HEK293 (cell line): ENCODE measurements around the gene HDHD5.

Experiments used
- CTCF ChIA-PET: fragments of 350-600 bp; formaldehyde crosslinking; extraction: SDS; loops from one replicate; lab custom pipeline; 2021; ENCODE audit warnings: antibody characterized with exemption; lab: Yijun Ruan, JAX
- POLR2A ChIA-PET: fragments of 300-600 bp; formaldehyde crosslinking; extraction: SDS; loops from one replicate; lab custom pipeline; 2020; ENCODE audit warnings: antibody characterized with exemption, inconsistent platforms; lab: Yijun Ruan, JAX
- H3K27ac ChIP-seq: fragments of 200-500 bp; sonication (Bioruptor generic); 2 replicates; pipeline ENCODE4 v1.5.1; 2014; ENCODE audit warnings: low read depth, low read length, control low read depth, inconsistent platforms; ENCODE audit errors: extremely low read depth
- H3K36me3 ChIP-seq, 2 experiments: fragments of 200-500 bp in 1 of 2; sonication (Bioruptor generic) in 1 of 2; 1 replicate in 1 of 2; 2 replicates in 1 of 2; pipeline ENCODE4 v1.5.1; 2014 to 2017; ENCODE audit warnings: inconsistent platforms in 2 of 2, low read length in 2 of 2; ENCODE audit not compliant: control insufficient read depth in 2 of 2, insufficient read depth in 1 of 2
- H3K4me1 ChIP-seq: fragments of 200-500 bp; sonication (Bioruptor generic); 2 replicates; pipeline ENCODE4 v1.5.1; 2014; ENCODE audit warnings: mild to moderate bottlenecking, low read length, inconsistent platforms; ENCODE audit not compliant: control insufficient read depth, insufficient read depth
- H3K4me3 ChIP-seq: 2 replicates; pipeline ENCODE4 v1.5.1; 2011; ENCODE audit warnings: low read depth, mild to moderate bottlenecking, control low read depth, low read length, moderate library complexity
- H3K9me3 ChIP-seq: fragments of 200-500 bp; sonication (Bioruptor generic); 2 replicates; pipeline ENCODE4 v1.5.1; 2014; ENCODE audit warnings: low read depth, low read length, inconsistent platforms; ENCODE audit not compliant: control insufficient read depth, insufficient read depth
- GFI1B ChIP-seq: fragments of 450-650 bp; formaldehyde crosslinking; IDR thresholded peaks from 2 replicates; pipeline ENCODE4 v1.5.1; 2016; ENCODE audit warnings: missing biosample characterization, missing genetic modification characterization
- INSM2 ChIP-seq: fragments of 450-650 bp; formaldehyde crosslinking; IDR thresholded peaks from 2 replicates; pipeline ENCODE4 v1.5.1; 2016; ENCODE audit warnings: missing biosample characterization, missing genetic modification characterization
- KLF10 ChIP-seq: fragments of 450-650 bp; IDR thresholded peaks from 2 replicates; pipeline ENCODE4 v1.5.1; 2018; ENCODE audit warnings: missing biosample characterization, mild to moderate bottlenecking, missing genetic modification characterization
- MYNN ChIP-seq: fragments of 450-650 bp; formaldehyde crosslinking; IDR thresholded peaks from 2 replicates; pipeline ENCODE4 v1.5.1; 2016; ENCODE audit warnings: missing biosample characterization, missing genetic modification characterization, borderline replicate concordance
- SCRT1 ChIP-seq: fragments of 450-650 bp; formaldehyde crosslinking; IDR thresholded peaks from 2 replicates; pipeline ENCODE4 v1.5.1; 2016; ENCODE audit warnings: missing biosample characterization, missing genetic modification characterization, borderline replicate concordance
- SP2 ChIP-seq: fragments of 450-650 bp; formaldehyde crosslinking; IDR thresholded peaks from 2 replicates; pipeline ENCODE4 v1.5.1; 2016; ENCODE audit warnings: missing biosample characterization, missing genetic modification characterization
- TCF7L2 ChIP-seq: IDR thresholded peaks from 2 replicates; pipeline ENCODE4 v1.6.1; 2011; ENCODE audit warnings: low read depth, mild to moderate bottlenecking, inconsistent platforms, low read length, moderate library complexity, borderline replicate concordance
- TSHZ1 ChIP-seq: fragments of 450-650 bp; formaldehyde crosslinking; IDR thresholded peaks from 2 replicates; pipeline ENCODE4 v1.5.1; 2016; ENCODE audit warnings: missing biosample characterization, missing genetic modification characterization, borderline replicate concordance
- ZBTB49 ChIP-seq: fragments of 450-650 bp; formaldehyde crosslinking; IDR thresholded peaks from 2 replicates; pipeline ENCODE4 v1.5.1; 2016; ENCODE audit warnings: missing biosample characterization, missing genetic modification characterization, low read depth
- ZBTB6 ChIP-seq: fragments of 450-650 bp; formaldehyde crosslinking; IDR thresholded peaks from 2 replicates; pipeline ENCODE4 v1.5.1; 2017; ENCODE audit warnings: missing biosample characterization, missing genetic modification characterization
- ZFP69B ChIP-seq: fragments of 450-650 bp; formaldehyde crosslinking; IDR thresholded peaks from 2 replicates; pipeline ENCODE4 v1.5.1; 2016; ENCODE audit warnings: missing biosample characterization, missing genetic modification characterization
- ZNF133 ChIP-seq: fragments of 450-650 bp; formaldehyde crosslinking; IDR thresholded peaks from 2 replicates; pipeline ENCODE4 v1.5.1; 2016; ENCODE audit warnings: missing biosample characterization, missing genetic modification characterization
- ZNF169 ChIP-seq: fragments of 450-650 bp; formaldehyde crosslinking; IDR thresholded peaks from 2 replicates; pipeline ENCODE4 v1.5.1; 2016; ENCODE audit warnings: missing biosample characterization, missing genetic modification characterization
- ZNF221 ChIP-seq: fragments of 450-650 bp; formaldehyde crosslinking; IDR thresholded peaks from 2 replicates; pipeline ENCODE4 v1.5.1; 2017; ENCODE audit warnings: missing biosample characterization, missing genetic modification characterization, borderline replicate concordance
- ZNF394 ChIP-seq: fragments of 450-650 bp; formaldehyde crosslinking; IDR thresholded peaks from 2 replicates; pipeline ENCODE4 v1.5.1; 2016; ENCODE audit warnings: missing biosample characterization, missing genetic modification characterization, mild to moderate bottlenecking, moderate library complexity, borderline replicate concordance
- ZNF404 ChIP-seq: fragments of 450-650 bp; formaldehyde crosslinking; IDR thresholded peaks from 2 replicates; pipeline ENCODE4 v1.5.1; 2017; ENCODE audit warnings: missing biosample characterization, missing genetic modification characterization
- ZNF426 ChIP-seq: fragments of 450-650 bp; formaldehyde crosslinking; IDR thresholded peaks from 2 replicates; pipeline ENCODE4 v1.5.1; 2017; ENCODE audit warnings: missing biosample characterization, missing genetic modification characterization, mild to moderate bottlenecking, inconsistent platforms, moderate library complexity
- ZNF510 ChIP-seq: fragments of 450-650 bp; formaldehyde crosslinking; IDR thresholded peaks from 2 replicates; pipeline ENCODE4 v1.5.1; 2018; ENCODE audit warnings: mild to moderate bottlenecking, missing genetic modification characterization, missing biosample characterization; ENCODE audit not compliant: insufficient replicate concordance
- ZNF529 ChIP-seq: fragments of 450-650 bp; formaldehyde crosslinking; IDR thresholded peaks from 2 replicates; pipeline ENCODE4 v1.5.1; 2017; ENCODE audit warnings: missing genetic modification characterization, missing biosample characterization; ENCODE audit not compliant: insufficient replicate concordance
- ZNF660 ChIP-seq: fragments of 450-650 bp; IDR thresholded peaks from 2 replicates; pipeline ENCODE4 v1.5.1; 2018; ENCODE audit warnings: missing biosample characterization, mild to moderate bottlenecking, missing genetic modification characterization
- ZNF776 ChIP-seq: fragments of 450-650 bp; formaldehyde crosslinking; IDR thresholded peaks from 2 replicates; pipeline ENCODE4 v1.5.0; 2017; ENCODE audit warnings: missing biosample characterization, missing genetic modification characterization, borderline replicate concordance
- ZNF785 ChIP-seq: fragments of 450-650 bp; formaldehyde crosslinking; IDR thresholded peaks from 2 replicates; pipeline ENCODE4 v1.5.1; 2016; ENCODE audit warnings: missing biosample characterization, missing genetic modification characterization
- ZSCAN16 ChIP-seq: fragments of 450-650 bp; formaldehyde crosslinking; IDR thresholded peaks from 2 replicates; pipeline ENCODE4 v1.5.1; 2016; ENCODE audit warnings: missing biosample characterization, missing genetic modification characterization
- ZSCAN5A ChIP-seq: fragments of 450-650 bp; formaldehyde crosslinking; IDR thresholded peaks from 2 replicates; pipeline ENCODE4 v1.5.1; 2016; ENCODE audit warnings: missing biosample characterization, missing genetic modification characterization

The HDHD5 gene

GRCh38 chr22:17158568-17159503, at the start of gene HDHD5:
HDHD5 (minus strand) TSS chr22:17159277; CDS start chr22:17159251, 26 bp downstream.
- CTCF ChIA-PET = interaction anchor here (0.7 to 8.9 kb wide), 3 partner anchors 13 to 186 kb away, joined by 6 to 87 read pairs (median 10); no protein-coding TSS in a partner anchor
- TF ChIP-seq ZSCAN5A (tag by site-specific recombination) (0 out of 2 replicates have a peak, but pooled peaks have one; percentile 28), ZNF426 (no peak), ZNF169 (tag by site-specific recombination) (no peak), ZBTB6 (tag by site-specific recombination) (peak; percentile 92), SCRT1 (no peak), INSM2 (tag by site-specific recombination) (peak; percentile 49; the same call in 1 of the 2 replicates), ZNF660 (tag by site-specific recombination) (peak; percentile 30; the same call in 1 of the 2 replicates), TSHZ1 (tag by site-specific recombination) (no peak), ZBTB49 (tag by site-specific recombination) (no peak), ZNF785 (tag by site-specific recombination) (no peak; the same call in 1 of the 2 replicates), ZSCAN16 (peak; percentile 80), TCF7L2 (no peak), GFI1B (0 out of 2 replicates have a peak, but pooled peaks have one; percentile 41), ZNF221 (no peak), ZNF529 (tag by site-specific recombination) (no peak), ZNF133 (tag by site-specific recombination) (no peak), KLF10 (tag by site-specific recombination) (0 out of 2 replicates have a peak, but pooled peaks have one; percentile 10), ZNF510 (tag by site-specific recombination) (no peak), ZNF404 (tag by site-specific recombination) (no peak), ZNF394 (tag by site-specific recombination) (peak; percentile 96), ZNF776 (tag by site-specific recombination) (no peak), SP2 (peak; percentile 84), MYNN (tag by site-specific recombination) (no peak), ZFP69B (tag by site-specific recombination) (peak; percentile 65; the same call in 1 of the 2 replicates)

More at GRCh38 chr22:17158568-17159503, at the start of gene HDHD5:
- peaks cover 7% of the 10 kb centered on the region for H3K4me1 ChIP-seq
- peaks cover 0 to 3% of the 10 kb centered on the region in 2 experiments; a peak in 1 of 3 replicates for H3K36me3 ChIP-seq
- POLR2A ChIA-PET = interaction anchor here (0.7 to 3.8 kb wide), 4 partner anchors 13 to 210 kb away, joined by 3 to 35 read pairs (median 3); no protein-coding TSS in a partner anchor
- no peaks in the 10 kb centered on the region for H3K9me3 ChIP-seq
- peak within 1 kb of the TSS; percentile 76 for H3K27ac ChIP-seq
- peak within 1 kb of the TSS; percentile 73 for H3K4me3 ChIP-seq
